ENCODE measurements around the gene CGN.

The CGN gene

DNA sequence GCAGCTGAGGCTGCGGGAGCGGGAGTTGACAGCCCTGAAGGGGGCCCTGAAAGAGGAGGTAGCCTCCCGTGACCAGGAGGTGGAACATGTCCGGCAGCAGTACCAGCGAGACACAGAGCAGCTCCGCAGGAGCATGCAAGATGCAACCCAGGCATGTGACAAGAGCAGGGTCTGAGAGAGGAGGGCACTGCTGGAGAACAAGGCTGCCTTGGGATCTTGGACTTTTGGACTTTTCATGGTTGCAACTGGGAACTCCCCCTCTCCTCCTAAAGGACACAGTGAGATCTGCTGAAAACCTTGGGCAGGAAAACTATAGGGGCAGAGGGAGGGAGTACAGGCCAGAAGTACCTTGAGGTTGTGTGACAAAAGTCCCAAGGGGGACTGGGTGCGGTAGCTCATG is 13.5 kb downstream of the CGN start:
- DNase-seq (ENCODE audit: low read depth) = no peak

DNA sequence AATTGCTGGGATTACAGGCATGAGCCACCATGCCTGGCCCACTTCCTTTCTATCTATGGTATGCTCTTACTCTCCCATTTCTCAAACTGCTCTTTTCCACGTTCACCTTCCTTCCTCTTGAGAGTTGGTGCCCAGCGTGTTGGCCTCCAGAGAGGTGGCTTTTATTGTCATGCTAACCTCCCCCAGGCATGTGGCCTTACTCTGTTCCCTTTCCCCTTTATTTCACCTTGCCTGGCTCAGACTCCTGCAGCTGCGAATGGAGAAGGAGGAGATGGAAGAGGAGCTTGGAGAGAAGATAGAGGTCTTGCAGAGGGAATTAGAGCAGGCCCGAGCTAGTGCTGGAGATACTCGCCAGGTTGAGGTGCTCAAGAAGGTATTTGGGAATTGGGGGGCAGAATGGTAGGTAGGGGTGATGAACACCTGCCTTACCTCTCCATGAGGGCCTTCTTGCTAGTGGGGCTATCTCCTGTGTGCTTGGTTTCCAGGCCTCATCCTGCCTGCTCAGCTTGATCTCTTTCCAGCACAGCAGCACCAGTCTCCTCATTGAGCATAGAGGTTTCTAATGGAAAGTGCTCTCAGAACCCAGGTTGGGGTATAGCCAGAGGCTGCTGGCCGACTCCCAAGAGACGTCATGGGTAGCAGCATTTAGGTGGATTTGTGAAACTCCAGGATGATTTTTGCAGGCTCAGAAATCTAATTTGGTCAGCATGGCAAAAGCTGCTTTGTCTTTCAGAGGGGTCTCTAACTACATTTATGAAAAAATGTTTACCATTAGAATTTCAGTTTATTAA is 15.7 kb downstream of the CGN start:
- DNase-seq (ENCODE audit: low read depth) = no peak

- DNase-seq (ENCODE audit: low read depth) = no peak
Measured at GRCh38 chr1:151529211-151529702, 18.1 kb downstream of the CGN start.

- no peak for DNase-seq (ENCODE audit: low read depth)
Measured at GRCh38 chr1:151529781-151530180, 18.6 kb downstream of the CGN start.

DNA sequence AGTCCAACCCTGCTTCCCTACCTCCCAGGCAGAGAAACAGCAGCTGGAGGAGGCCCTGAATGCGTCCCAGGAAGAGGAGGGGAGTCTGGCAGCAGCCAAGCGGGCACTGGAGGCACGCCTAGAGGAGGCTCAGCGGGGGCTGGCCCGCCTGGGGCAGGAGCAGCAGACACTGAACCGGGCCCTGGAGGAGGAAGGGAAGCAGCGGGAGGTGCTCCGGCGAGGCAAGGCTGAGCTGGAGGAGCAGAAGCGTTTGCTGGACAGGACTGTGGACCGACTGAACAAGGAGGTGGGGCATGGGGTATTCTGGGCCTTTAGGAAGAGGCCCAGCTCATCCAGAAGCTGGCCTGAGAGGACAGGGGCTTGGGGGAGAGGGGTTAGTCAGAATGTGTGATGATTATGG is 19.3 kb downstream of the CGN start:
- no peak for DNase-seq (ENCODE audit: low read depth)

DNA sequence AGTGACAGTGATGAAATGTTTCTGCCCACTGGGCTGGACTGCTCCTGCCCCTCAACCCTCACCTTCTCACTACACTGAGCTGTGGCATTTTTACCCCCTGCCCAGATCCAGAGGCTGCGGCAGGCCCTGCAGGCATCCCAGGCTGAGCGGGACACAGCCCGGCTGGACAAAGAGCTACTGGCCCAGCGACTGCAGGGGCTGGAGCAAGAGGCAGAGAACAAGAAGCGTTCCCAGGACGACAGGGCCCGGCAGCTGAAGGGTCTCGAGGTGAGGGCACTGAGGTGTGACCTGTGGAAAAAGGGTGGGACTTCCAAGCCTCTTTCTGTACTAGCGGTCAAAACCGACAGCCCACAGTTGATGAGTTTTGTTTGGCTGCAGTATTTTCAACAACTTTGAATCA is 22.7 kb downstream of the CGN start:
- DNase-seq (ENCODE audit: low read depth) = no peak

DNA sequence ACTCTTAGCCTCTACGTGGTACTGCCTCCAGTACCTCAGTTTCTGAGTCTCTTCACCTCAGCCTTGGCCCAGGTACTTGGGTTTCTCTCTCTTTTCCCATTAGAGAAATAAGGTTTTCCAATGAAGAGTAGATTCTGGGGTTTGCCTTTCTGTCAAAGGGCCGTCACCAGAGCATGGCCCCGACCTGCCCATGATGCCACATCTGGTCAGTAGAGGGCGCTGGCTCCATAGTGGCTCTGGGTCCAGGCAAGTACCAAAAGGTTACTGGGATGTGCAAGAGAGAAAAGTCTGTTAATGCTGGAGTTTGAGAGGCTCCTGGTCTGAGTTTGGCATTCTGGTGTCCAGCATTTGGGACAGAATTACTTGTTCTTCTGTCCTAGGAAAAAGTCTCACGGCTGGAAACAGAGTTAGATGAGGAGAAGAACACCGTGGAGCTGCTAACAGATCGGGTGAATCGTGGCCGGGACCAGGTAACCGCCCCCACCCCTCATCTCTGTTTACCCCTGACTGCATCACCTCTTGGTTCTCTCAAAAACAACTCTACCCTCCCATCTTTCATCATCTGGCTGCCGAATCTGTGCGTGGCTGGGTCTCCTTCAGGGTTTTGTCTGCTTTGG is 23.6 kb downstream of the CGN start:
- DNase-seq (ENCODE audit: low read depth) = peak; percentile 77

DNA sequence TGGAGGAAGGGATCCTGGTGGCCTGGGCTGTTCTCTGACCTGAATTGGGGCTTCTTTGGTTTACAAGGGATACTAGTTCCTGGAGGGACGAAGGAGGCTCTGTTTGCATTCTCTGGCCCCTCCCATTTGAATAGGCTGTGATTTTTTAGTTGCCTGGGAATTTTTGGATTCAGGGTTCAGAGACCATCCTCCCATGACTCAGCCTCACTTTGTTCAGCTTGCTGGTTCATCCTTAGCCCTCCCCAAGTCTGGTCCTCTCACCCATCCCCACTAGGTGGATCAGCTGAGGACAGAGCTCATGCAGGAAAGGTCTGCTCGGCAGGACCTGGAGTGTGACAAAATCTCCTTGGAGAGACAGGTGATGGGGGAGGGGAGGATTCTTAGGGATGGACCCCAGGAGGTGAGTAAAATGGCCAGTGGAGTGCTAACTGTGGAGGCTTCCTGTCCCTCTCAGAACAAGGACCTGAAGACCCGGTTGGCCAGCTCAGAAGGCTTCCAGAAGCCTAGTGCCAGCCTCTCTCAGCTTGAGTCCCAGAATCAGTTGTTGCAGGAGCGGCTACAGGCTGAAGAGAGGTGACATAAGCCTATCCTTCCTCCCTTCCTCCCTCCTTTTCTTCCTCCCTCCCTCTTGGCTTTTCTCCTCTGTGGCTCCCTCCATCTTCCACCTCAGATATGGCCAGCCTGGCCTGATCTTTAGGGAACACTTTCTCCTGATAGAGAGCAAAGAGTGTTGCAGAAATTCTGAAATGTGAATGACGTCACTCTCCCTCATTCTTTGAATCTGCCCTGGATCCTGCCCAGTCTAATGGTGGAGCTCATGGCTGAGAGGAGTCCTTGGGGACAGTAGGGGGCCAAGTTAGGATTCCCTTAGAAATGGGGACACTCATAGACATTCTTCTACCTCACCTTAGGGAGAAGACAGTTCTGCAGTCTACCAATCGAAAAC is 24.4 kb downstream of the CGN start:
- peak; percentile 68 for DNase-seq (ENCODE audit: low read depth)

DNA sequence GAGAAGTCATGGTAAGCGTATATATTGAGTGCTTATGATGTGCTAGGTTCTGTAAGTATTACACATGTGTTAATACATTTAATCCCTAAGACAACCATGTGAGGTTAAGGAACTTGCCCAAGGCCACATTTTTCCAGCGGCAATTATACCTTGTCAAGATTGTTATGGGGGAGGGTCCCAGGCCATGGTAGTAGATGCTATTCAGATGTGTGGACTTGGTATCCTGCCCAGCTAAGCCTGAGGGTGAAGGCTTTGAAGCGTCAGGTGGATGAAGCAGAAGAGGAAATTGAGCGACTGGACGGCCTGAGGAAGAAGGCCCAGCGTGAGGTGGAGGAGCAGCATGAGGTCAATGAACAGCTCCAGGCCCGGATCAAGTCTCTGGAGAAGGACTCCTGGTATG is 25.3 kb downstream of the CGN start:
- DNase-seq (ENCODE audit: low read depth) = no peak

DNA sequence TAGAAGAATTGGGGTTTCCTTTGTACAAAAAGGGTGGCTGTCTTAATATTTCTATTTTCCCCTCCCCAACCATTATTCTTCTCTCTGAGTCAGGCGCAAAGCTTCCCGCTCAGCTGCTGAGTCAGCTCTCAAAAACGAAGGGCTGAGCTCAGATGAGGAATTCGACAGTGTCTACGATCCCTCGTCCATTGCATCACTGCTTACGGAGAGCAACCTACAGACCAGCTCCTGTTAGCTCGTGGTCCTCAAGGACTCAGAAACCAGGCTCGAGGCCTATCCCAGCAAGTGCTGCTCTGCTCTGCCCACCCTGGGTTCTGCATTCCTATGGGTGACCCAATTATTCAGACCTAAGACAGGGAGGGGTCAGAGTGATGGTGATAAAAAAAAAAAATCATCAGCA is 25.9 kb downstream of the CGN start:
- peak; percentile 97 for DNase-seq (ENCODE audit: low read depth)

DNA sequence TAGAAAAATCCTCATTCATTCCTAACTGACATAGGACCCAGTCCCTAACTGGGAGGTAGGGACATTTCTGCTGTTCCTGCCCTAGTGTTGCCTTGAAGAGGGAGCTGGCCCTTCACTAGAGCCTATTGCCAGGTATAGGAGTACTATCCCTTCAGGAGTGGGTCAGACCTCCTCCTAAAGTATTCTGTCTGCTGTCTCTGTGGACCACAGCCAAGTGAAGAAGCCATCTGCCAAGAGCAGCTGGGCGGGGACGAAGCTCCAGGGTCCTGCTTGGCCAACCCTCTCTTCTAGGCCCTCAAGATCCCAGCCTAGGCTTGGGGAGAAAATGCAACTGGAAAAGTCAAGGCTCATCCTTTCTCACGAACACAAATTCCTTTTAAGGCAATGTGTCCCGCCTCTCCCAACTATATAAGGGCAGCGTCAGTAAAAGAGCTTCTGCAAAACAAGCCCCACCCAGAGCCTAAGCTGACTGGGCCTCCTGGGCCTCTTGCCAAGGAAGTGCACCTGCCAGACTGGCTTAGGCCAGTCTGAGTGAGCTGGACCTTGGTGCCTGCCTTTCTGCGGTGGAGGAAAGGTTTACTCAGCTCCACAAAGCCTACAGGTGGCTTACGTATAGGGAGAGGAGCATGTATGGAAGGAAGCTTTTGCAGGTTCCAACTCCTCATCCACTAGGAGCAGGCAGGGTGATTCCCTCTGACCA is 28.3 kb downstream of the CGN start:
- DNase-seq (ENCODE audit: low read depth) = peak; percentile 91

- DNase-seq (ENCODE audit: low read depth) = peak; percentile 92
Measured at GRCh38 chr1:151540021-151540981, 29.1 kb downstream of the CGN start, which contains the start of gene TUFT1. TSS of gene TUFT1 (plus strand) at chr1:151540309. CDS start at chr1:151540367, 58 bp downstream.

- peak; percentile 40 for DNase-seq (ENCODE audit: low read depth)
Measured at GRCh38 chr1:151540982-151541377, 29.8 kb downstream of the CGN start.

GRCh38 chr1:151541752-151542151 is 30.6 kb downstream of the CGN start:
- DNase-seq (ENCODE audit: low read depth) = no peak

DNA sequence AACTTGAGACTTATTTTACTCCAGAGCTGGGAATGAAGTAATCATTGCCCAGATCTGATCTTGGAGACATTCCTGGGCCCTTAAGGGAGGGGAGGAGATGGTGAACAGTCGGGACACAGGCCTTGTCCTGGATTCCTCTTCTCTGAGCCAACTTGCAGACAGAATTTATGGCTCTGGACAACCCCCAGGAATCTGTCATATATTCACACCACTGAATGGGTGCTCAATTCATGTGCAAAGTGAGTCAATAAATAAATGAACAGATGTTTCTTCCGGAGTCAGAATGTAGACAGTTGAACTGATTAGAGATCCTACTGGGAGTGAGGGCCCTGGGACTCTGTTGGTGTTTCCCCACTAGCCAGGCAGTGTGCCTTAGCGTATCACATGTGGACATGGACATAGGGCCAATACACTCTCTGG is 31.5 kb downstream of the CGN start:
- peak; percentile 99 for DNase-seq (ENCODE audit: low read depth)

GRCh38 chr1:151545542-151545941 is 34.4 kb downstream of the CGN start:
- no peak for DNase-seq (ENCODE audit: low read depth)

GRCh38 chr1:151546011-151546925 is 35.1 kb downstream of the CGN start:
- no peak for DNase-seq (ENCODE audit: low read depth)

DNA sequence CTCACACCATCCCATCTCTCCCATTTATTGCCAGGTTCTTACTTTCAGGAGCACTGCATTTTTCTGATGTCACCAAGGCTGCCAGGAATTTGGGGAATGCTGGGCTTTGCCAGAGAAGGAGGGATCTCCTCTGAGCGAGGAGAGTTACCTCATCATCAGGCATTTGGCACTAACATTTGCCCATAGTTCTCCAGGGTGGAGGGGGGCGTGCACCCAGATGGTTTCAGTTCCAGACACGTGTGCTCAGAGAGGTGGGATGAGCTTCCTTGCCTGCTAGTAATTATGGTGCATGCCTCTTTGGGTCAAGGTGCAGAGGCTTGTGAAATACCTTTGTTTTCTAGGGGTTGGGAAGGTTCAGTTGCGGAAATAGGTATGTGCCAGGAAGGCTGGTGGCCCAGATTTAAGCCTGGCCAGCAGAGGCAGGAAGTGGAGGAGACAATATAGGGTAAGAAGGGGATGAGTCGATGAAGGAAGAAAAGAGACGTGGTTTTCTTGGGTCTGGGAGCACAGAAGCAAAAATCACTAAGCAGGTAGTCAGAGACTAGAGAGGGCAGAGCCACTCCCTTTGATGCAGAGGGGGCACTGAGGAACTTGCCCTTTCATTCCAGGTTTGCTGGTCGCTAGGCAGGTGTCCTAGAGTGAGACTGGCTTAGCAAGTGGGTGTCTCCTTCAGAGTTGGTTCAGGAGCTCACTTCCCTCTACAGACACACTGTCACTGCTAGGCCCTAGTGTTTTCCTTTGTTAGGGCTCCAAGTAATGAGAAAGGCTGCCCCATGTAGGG is 36.1 kb downstream of the CGN start:
- peak; percentile 98 for DNase-seq (ENCODE audit: low read depth)

GRCh38 chr1:151547900-151548230 is 36.7 kb downstream of the CGN start:
- no peak for DNase-seq (ENCODE audit: low read depth)
